ENCODE results near the gene MNAT1.

Gene MNAT1

GRCh38 chr14:60944204-60944603 is 209.6 kb downstream of the MNAT1 start:
- DNase-seq (ENCODE audit: insufficient read length, low spot score) = no peak
- FAIRE-seq = peak; percentile 13
- TF ChIP-seq PAX5 (IDR thresholded peaks at IDR 0.05; ENCODE audit: insufficient read depth, low read length, severe bottlenecking) (no peak), TAF1 (IDR thresholded peaks at IDR 0.05; ENCODE audit: low read depth, low read length) (no peak), POLR2AphosphoS5 (IDR thresholded peaks at IDR 0.05; ENCODE audit: low read depth, low read length) (no peak), SPI1 (IDR thresholded peaks at IDR 0.05; ENCODE audit: low read depth, low read length) (no peak), POLR2A (IDR thresholded peaks at IDR 0.05; ENCODE audit: low read depth, low read length) (no peak), POU2F2 (IDR thresholded peaks at IDR 0.05; ENCODE audit: low read depth, low read length) (no peak)

DNA sequence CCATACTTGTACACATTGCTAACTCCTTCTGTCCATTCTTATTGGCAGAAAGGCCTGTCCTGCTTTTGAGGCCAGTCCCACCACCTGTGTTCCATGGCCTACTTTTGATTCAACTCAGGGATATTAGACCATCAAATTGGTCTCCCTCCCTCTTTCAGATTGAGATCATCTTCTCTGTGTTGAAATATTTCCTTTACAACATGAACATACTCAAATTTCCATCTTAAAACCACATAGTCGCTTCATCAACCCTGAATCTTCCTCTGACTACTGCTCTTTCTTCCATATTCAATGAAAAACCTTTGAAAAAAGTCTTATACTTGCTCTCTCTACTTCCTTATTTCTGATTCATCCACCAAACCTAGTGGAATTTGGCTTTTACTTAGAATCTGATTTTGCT is 211.4 kb downstream of the MNAT1 start:
- FAIRE-seq = no peak
- DNase-seq (ENCODE audit: insufficient read length, low spot score) = no peak
- TF ChIP-seq PAX5 (IDR thresholded peaks at IDR 0.05; ENCODE audit: insufficient read depth, low read length, severe bottlenecking) (no peak), POLR2A (IDR thresholded peaks at IDR 0.05; ENCODE audit: low read depth, low read length) (no peak), POLR2AphosphoS5 (IDR thresholded peaks at IDR 0.05; ENCODE audit: low read depth, low read length) (no peak), TAF1 (IDR thresholded peaks at IDR 0.05; ENCODE audit: low read depth, low read length) (no peak), SPI1 (IDR thresholded peaks at IDR 0.05; ENCODE audit: low read depth, low read length) (no peak), POU2F2 (IDR thresholded peaks at IDR 0.05; ENCODE audit: low read depth, low read length) (no peak)

- TF ChIP-seq POLR2A (IDR thresholded peaks at IDR 0.05; ENCODE audit: low read depth, low read length) (no peak), TAF1 (IDR thresholded peaks at IDR 0.05; ENCODE audit: low read depth, low read length) (no peak)
- no peak for DNase-seq (ENCODE audit: insufficient read length, low spot score)
- FAIRE-seq = no peak
Measured at GRCh38 chr14:60946773-60947172, 212.2 kb downstream of the MNAT1 start.

- no peak for FAIRE-seq
Measured at GRCh38 chr14:60951776-60952435, 217.3 kb downstream of the MNAT1 start.

DNA sequence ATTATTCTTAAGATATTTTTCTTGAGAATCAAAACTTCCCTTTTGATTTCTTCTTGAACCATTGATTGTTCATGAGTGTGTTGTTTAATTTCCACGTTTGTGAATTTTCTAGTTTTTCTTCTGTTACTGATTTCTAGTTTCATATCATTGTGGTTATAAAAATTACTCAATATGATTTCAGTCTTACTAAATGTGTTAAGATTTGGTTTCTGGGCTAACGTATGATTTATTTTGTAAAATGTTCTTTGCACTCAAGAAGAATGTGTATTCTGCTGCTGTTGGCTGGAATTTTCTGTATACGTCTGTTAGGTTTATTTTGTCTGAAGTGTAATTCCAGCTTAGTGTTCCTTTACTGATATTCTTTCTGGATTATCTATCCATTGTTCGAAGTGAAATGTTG is 221.6 kb downstream of the MNAT1 start:
- no peak for TF ChIP-seq POU2F2 (IDR thresholded peaks at IDR 0.05; ENCODE audit: low read depth, low read length)
- FAIRE-seq (no peak), DNase-seq (ENCODE audit: insufficient read length, low spot score) (no peak)

More at GRCh38 chr14:60951776-60952435, 217.3 kb downstream of the MNAT1 start:
- no peak for DNase-seq (ENCODE audit: insufficient read length, low spot score)
- no peak for TF ChIP-seq TAF1 (IDR thresholded peaks at IDR 0.05; ENCODE audit: low read depth, low read length)
- no peak for TF ChIP-seq PAX5 (IDR thresholded peaks at IDR 0.05; ENCODE audit: insufficient read depth, low read length, severe bottlenecking)

- no peak for TF ChIP-seq TAF1 (IDR thresholded peaks at IDR 0.05; ENCODE audit: low read depth, low read length)
- TF ChIP-seq POLR2AphosphoS5 (IDR thresholded peaks at IDR 0.05; ENCODE audit: low read depth, low read length) = no peak
- TF ChIP-seq SPI1 (IDR thresholded peaks at IDR 0.05; ENCODE audit: low read depth, low read length) = no peak
- no peak for TF ChIP-seq POLR2A (IDR thresholded peaks at IDR 0.05; ENCODE audit: low read depth, low read length)
- TF ChIP-seq POU2F2 (IDR thresholded peaks at IDR 0.05; ENCODE audit: low read depth, low read length) = no peak
- TF ChIP-seq PAX5 (IDR thresholded peaks at IDR 0.05; ENCODE audit: insufficient read depth, low read length, severe bottlenecking) = no peak
- FAIRE-seq (no peak), DNase-seq (ENCODE audit: insufficient read length, low spot score) (no peak)
Measured at GRCh38 chr14:60956632-60957031, 222.1 kb downstream of the MNAT1 start.

DNA sequence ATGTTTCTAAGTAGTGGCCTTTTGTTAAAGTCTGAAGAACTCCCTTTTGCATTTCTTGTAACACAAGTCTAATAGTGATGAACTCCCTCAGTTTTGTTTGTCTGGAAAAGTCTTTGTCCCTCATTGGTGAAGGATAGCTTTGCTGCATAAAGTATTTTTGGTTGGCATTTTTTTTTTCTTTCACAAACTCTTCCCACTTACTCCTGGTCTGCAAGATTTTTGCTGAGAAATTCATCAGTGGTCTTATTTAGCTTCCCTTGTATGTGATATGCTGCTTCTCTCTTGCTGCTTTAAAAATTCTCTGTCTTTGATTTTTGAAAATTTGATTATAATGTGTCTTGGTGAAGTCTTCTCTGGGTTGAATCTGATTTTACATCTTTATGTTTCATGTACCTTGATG is 223.6 kb downstream of the MNAT1 start:
- DNase-seq (ENCODE audit: insufficient read length, low spot score) (no peak), FAIRE-seq (no peak)
- TF ChIP-seq POLR2A (IDR thresholded peaks at IDR 0.05; ENCODE audit: low read depth, low read length) (no peak), PAX5 (IDR thresholded peaks at IDR 0.05; ENCODE audit: insufficient read depth, low read length, severe bottlenecking) (no peak), POLR2AphosphoS5 (IDR thresholded peaks at IDR 0.05; ENCODE audit: low read depth, low read length) (no peak), SPI1 (IDR thresholded peaks at IDR 0.05; ENCODE audit: low read depth, low read length) (no peak)

DNA sequence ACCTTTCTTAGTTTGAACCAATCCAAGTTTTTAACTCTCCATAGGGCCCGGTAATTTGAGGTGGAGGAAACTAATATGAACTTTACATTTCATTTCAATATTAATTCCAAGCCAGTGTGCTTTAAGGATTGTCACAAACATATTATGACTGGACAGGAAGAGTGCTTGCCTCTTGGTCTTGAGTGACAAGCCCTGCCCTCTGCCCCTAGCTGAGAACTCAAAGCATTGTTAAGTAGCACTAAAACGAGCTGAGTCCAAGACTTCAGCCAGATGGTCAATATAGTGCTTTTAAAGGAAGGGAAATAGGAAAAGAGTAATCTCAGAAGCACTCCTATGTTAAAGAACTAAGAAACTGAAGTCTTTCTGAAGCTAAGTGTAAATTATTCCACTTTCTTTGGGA is 229.2 kb downstream of the MNAT1 start:
- FAIRE-seq = no peak
- TF ChIP-seq SPI1 (IDR thresholded peaks at IDR 0.05; ENCODE audit: low read depth, low read length) (no peak), POU2F2 (IDR thresholded peaks at IDR 0.05; ENCODE audit: low read depth, low read length) (no peak), TAF1 (IDR thresholded peaks at IDR 0.05; ENCODE audit: low read depth, low read length) (no peak), PAX5 (IDR thresholded peaks at IDR 0.05; ENCODE audit: insufficient read depth, low read length, severe bottlenecking) (no peak), POLR2A (IDR thresholded peaks at IDR 0.05; ENCODE audit: low read depth, low read length) (no peak), POLR2AphosphoS5 (IDR thresholded peaks at IDR 0.05; ENCODE audit: low read depth, low read length) (no peak)
- DNase-seq (ENCODE audit: insufficient read length, low spot score) = no peak

DNA sequence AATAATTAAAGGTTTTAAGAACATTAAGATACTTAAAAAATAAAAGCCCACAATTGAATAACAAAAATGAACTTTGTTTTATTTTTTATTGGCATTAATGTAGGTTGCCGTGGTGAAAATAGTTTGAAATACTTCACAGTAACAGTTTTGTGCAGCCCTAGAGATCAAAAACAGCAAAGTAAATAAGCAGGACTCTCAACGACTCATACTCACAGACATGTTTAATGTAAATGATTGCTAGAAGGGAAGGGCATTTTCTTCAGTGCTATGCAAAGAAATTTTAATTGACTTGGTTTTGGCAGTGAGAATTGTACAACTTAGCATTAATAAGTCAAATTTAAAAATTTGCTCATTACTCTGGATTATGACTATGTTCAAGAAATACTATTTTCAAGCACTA is 230.3 kb downstream of the MNAT1 start:
- DNase-seq (ENCODE audit: insufficient read length, low spot score) (no peak), FAIRE-seq (no peak)
- TF ChIP-seq POU2F2 (IDR thresholded peaks at IDR 0.05; ENCODE audit: low read depth, low read length) (no peak), POLR2AphosphoS5 (IDR thresholded peaks at IDR 0.05; ENCODE audit: low read depth, low read length) (no peak), SPI1 (IDR thresholded peaks at IDR 0.05; ENCODE audit: low read depth, low read length) (no peak), POLR2A (IDR thresholded peaks at IDR 0.05; ENCODE audit: low read depth, low read length) (no peak)

GRCh38 chr14:60965402-60965801 is 230.8 kb downstream of the MNAT1 start:
- FAIRE-seq = peak; percentile 5
- no peak for DNase-seq (ENCODE audit: insufficient read length, low spot score)
- TF ChIP-seq POLR2A (IDR thresholded peaks at IDR 0.05; ENCODE audit: low read depth, low read length) (no peak), SPI1 (IDR thresholded peaks at IDR 0.05; ENCODE audit: low read depth, low read length) (no peak), PAX5 (IDR thresholded peaks at IDR 0.05; ENCODE audit: insufficient read depth, low read length, severe bottlenecking) (no peak), POU2F2 (IDR thresholded peaks at IDR 0.05; ENCODE audit: low read depth, low read length) (no peak), TAF1 (IDR thresholded peaks at IDR 0.05; ENCODE audit: low read depth, low read length) (no peak), POLR2AphosphoS5 (IDR thresholded peaks at IDR 0.05; ENCODE audit: low read depth, low read length) (no peak)

DNA sequence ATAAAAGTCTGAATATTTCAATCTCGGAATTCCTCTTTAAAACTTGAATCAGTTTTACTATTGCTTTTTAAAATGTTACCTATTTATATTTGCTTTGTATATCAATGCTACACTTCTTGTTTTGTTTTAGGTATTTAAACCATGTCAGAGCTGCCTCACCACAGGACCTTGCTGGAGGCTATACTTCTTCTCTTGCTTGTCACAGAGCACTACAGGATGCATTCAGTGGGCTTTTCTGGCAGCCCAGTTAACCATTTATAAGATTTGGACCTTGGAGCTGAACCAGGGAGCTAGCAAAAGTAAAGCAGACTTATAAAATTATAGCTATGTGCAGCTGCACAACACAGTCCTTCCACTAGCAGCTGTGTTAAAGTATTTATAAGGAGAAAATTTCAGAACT is 233.5 kb downstream of the MNAT1 start:
- FAIRE-seq = no peak

More for the DNA sequence above, 233.5 kb downstream of the MNAT1 start:
- DNase-seq (ENCODE audit: insufficient read length, low spot score) = no peak
- TF ChIP-seq TAF1 (IDR thresholded peaks at IDR 0.05; ENCODE audit: low read depth, low read length) = no peak
- no peak for TF ChIP-seq PAX5 (IDR thresholded peaks at IDR 0.05; ENCODE audit: insufficient read depth, low read length, severe bottlenecking)
- no peak for TF ChIP-seq POU2F2 (IDR thresholded peaks at IDR 0.05; ENCODE audit: low read depth, low read length)
- TF ChIP-seq POLR2A (IDR thresholded peaks at IDR 0.05; ENCODE audit: low read depth, low read length) = no peak
- no peak for TF ChIP-seq SPI1 (IDR thresholded peaks at IDR 0.05; ENCODE audit: low read depth, low read length)
- TF ChIP-seq POLR2AphosphoS5 (IDR thresholded peaks at IDR 0.05; ENCODE audit: low read depth, low read length) = no peak

All from GM12891 (cell line).